HG02938 (cell line): ENCODE results near the gene FARP1.
"Not testable (repeated sequence)": the region's sequence is repeated elsewhere in the genome, so short reads cannot be mapped to it uniquely, and the experiment has no call there.

Experiments used
- ATAC-seq: cut with Tn5 transposase; IDR thresholded peaks from one replicate; pipeline ENCODE4 v1.9.1; 2021; ENCODE audit warnings: mild to moderate bottlenecking, moderate library complexity; ENCODE audit not compliant: unreplicated experiment

The FARP1 gene

GRCh38 chr13:98352226-98352625, 209.3 kb downstream of the FARP1 start:
- ATAC-seq, result no peak

DNA sequence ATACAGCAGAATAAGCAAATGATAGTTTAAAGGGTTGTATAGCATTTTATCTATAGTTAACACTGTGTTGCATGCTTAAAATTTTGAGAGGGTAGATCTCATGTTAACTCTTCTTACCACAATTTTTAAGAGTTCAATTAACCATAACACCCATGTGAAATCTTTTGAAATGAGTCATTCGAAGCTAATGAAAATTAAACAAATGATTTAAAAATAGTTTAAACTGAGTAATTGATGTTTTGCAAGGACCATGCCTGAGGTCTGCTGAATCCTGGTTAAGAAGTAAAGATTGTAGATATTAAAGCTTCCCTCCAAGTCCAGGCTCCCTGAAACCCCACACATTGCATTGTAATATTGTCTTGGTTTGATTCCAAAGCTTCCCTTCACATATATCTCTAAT, 210.9 kb downstream of the FARP1 start:
- ATAC-seq, result no peak

- no peak for ATAC-seq
These were observed 216.0 kb downstream of the FARP1 start for GRCh38 chr13:98358937-98359336.

- no peak for ATAC-seq
These were observed 217.7 kb downstream of the FARP1 start for GRCh38 chr13:98360545-98360944.

GRCh38 chr13:98363326-98363725, 220.4 kb downstream of the FARP1 start:
- no peak for ATAC-seq

DNA sequence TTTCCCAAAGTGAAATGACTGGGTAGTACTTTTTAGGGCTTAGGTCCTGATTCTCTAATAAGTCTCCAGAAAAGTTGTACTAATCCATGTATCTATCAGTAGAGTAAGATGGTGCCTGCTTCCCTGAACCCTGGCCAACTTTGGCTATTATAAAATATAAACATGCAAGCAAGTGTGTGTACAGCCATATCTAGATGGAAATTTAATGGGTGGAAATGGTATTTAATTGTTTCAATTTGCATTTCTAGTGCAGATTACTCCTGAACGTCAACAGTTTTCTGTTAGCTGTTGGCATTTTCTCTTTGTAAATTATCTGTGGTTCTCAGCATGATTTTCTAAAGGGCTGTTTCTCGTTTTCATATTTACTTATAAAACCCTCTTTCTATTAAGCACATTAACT, 221.3 kb downstream of the FARP1 start:
- no peak for ATAC-seq

- no peak for ATAC-seq
These were observed 221.8 kb downstream of the FARP1 start for GRCh38 chr13:98364647-98365046.

GRCh38 chr13:98365302-98365701, 222.4 kb downstream of the FARP1 start:
- no peak for ATAC-seq

GRCh38 chr13:98366010-98366409, 223.1 kb downstream of the FARP1 start:
- no peak for ATAC-seq

DNA sequence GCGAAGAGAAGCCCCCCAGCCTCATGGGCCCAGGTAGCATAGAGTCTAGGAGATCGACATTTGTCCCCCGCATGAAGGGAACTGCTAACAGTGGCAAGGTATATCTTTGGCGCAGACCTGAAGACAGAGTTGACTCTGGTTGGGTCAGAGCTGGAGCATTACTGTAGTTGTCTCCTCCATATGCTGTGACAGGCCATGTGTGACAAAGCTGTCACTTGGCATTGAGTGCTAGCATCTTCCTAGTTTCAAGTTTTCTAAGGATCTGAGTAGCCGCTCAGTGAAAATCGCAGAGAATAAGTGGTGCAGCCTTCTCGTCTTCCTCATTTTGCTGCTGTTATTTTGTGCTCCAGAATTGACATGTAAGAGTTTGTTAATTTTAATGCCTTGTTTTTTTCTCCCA, 223.5 kb downstream of the FARP1 start:
- ATAC-seq, result no peak

GRCh38 chr13:98366959-98367358, 224.1 kb downstream of the FARP1 start:
- no peak for ATAC-seq

DNA sequence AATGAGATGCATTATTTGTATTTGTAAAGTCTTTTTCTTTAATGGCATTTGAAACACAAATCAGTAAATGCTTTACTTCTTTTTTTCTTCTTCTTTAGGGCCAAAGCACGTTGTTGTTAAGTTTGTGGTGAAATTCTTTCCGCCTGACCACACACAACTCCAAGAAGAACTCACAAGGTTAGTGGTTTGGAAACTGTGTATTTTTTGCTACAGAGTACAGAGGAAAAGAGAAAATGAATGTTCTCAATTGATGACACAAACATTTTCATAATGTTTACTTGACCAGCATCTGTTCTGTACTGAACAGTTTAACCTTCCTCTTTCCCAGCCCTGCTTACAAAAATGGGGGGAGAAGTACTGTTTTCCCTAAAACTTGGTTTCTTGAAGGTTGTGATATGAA, 225.1 kb downstream of the FARP1 start:
- ATAC-seq, result no peak

DNA sequence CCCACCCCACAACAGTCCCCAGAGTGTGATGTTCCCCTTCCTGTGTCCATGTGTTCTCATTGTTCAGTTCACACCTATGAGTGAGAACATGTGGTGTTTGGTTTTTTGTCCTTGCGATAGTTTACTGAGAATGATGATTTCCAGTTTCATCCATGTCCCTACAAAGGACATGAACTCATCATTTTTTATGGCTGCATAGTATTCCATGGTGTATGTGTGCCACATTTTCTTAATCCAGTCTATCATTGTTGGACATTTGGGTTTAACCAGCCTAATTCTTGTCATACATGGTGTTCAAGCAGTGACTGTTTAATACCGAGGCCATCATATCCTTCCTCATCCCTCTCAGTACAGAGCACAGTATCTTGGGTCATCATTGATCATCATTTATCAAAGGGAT, 226.6 kb downstream of the FARP1 start:
- not testable (repeated sequence) for ATAC-seq

- ATAC-seq, result no peak
These were observed 227.4 kb downstream of the FARP1 start for GRCh38 chr13:98370261-98370660.

DNA sequence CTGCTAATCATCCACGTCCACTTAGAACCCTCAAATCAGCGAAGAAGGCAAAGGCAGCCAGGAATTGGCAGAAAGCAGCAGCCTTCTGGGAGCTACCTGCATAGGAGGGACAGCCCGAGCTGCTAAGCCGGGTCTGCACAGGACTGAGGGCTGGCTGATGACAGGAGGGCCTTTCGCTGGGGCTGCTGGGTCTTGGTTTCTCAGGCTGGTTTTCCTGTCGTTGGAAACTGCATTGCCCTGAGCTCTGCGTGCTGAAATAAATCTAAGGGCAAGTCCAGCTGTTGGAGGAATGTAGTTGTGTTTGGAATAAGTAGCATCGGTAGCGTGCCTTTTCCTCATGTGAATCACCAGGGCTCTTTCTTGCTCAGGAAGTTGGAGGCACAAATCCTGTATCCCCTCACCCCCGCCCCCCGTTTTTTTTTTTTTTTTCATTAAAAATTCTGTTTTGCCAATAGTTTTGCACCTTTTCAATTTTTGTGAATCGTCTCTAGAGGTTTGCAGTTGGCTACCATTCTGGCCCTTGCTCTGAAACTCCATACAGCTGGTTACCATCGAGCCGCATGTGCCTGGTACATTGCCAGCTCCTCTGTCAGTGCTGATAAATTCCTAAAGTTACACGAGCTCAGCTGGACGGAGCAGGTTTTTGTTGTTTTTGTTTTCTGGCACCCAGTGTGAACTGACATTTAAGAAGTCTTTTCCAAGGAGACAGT, 228.1 kb downstream of the FARP1 start:
- no peak for ATAC-seq

DNA sequence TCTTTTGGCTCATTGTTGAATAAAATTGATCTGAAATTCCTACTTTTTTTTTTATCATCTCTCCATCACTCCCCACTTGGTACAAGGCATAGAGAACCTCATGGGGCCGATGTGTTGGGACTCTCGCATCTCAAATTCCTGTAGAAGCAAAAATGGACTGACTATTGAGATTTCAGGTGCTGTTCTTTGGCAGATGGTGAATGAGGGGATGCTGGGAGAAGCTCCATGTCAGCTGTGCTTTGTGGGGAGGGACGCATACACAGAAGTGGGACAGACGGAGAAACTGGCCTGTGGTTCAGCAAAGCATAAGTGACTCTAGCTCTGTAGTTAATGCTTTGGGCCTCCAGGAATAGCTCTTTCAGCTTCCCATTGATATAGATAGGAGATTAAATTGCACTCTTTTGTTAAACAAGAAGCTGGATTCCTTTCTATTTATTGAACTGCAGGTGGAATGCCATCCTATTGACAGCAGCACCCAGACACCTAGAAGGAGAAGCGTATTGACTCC, 228.7 kb downstream of the FARP1 start:
- no peak for ATAC-seq

DNA sequence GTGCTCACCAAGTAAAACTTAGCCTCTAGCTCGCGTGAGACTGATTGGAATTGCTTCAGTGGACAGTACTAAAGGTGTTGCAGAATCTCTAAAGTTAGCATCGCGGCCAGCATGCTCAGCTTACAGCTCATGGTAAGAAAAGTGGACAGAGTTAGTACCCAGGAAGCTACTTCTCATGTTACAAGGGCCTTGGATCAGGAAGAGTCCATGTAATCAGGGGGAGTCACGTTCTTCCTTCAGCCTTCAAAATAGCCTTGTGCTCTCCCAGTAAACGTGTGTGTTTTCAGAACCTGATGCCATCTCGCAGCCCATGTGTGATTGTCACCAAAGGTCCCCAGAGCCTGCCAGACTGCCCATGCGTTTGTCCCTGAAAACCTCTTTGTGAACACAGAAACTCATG, 230.0 kb downstream of the FARP1 start:
- ATAC-seq, result no peak

GRCh38 chr13:98374750-98375149, 231.9 kb downstream of the FARP1 start:
- no peak for ATAC-seq

DNA sequence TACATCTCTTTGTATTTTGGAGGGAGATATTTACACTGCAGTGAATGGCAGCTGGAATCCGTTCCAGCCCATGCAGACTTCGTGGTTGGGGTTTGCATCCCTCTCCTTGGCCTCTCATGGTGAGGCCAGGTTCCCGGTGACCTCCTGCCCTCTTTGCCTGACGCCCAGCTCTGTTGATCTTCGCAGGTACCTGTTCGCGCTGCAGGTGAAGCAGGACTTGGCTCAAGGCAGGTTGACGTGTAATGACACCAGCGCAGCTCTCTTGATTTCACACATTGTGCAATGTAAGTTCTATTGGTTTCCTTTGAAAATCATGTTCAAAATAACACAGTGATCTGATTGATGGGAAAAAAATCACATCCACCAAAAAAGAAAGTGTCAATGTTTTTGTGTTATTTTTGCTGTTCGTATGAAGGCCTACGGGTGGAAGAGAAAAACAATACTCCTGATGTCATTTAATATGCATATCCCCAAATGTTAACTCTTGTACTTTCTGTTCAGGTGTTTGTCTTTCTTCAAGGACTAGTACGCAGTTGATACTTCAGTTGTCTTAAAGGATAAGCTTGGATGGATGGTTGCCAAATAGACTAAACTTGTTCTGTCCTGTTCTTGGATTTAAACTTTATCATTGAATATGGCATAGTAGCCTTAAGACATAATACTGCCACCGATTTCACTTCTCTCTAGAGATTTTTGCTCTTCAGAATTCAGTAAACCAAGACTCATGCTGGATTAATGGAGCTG, 234.9 kb downstream of the FARP1 start:
- no peak for ATAC-seq

- no peak for ATAC-seq
These were observed 241.8 kb downstream of the FARP1 start for GRCh38 chr13:98384739-98385138.

DNA sequence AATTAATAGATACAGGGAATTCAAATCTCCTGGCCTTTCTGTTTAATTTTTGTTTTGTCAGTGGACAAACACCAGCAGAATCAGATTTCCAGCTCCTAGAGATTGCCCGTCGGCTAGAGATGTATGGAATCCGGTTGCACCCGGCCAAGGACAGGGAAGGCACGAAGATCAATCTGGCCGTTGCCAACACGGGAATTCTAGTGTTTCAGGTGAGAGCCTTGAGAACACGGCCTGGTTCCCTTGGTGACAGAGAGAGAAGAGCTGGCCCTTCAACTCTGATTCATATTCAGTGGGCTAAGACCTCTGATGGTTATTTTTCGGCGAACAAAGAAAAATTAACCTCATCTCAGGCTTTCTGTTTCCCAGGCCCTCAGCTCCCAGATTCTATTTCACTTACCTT, 242.7 kb downstream of the FARP1 start:
- no peak for ATAC-seq

DNA sequence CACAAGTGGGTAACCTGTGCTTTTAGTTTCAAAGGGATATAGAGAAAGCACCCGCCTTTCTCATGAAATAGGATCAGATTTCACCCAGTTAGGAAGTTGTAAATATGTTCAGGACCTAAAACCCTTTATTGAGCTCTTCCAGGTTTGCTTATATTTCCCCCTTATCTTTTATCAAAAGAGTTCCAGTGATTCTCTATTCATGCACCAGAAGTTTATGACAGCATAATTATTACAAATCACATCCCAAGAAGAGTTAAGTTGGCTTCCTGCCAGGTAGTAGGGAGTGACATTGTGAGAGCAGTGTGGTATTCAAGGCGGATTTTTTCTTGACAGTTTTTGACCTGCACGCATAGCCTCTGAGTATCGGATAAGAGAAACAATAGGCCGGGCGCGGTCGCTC, 243.7 kb downstream of the FARP1 start:
- ATAC-seq, result no peak
